Activated T-helper 1 cell treated with anti-CD3 and anti-CD28 coated beads, Interleukin-2, amount 50 U/mL, for 16 hours (primary cell): Measurements from ENCODE around the gene ZNF326.

Experiments used
- DNase-seq, 2 donors: peaks; one replicate each; pipeline ENCODE4 v3.0.0-alpha.2; 2020; ENCODE audit warnings: low read depth in 1 of 2, low spot score in 1 of 2

Gene ZNF326

GRCh38 chr1:90074137-90074536, 79.2 kb downstream of the ZNF326 start:
- no peak for DNase-seq

- no peak for DNase-seq
Measured at GRCh38 chr1:90074566-90074965, 79.7 kb downstream of the ZNF326 start.

- DNase-seq: no peak
Measured at GRCh38 chr1:90074970-90075391, 80.1 kb downstream of the ZNF326 start.

GRCh38 chr1:90083995-90084394, 89.1 kb downstream of the ZNF326 start:
- no peak for DNase-seq
